ENCODE measurements around the gene EHMT1. TPM values are rescaled to one million over a fixed set of nuclear protein-coding genes. Genes with fewer than 3 reads are reported as not detected.

Gene EHMT1
- total RNA-seq, 6 experiments from 2014 or later, result 41.0 to 116 (median 46.9) TPM

DNA sequence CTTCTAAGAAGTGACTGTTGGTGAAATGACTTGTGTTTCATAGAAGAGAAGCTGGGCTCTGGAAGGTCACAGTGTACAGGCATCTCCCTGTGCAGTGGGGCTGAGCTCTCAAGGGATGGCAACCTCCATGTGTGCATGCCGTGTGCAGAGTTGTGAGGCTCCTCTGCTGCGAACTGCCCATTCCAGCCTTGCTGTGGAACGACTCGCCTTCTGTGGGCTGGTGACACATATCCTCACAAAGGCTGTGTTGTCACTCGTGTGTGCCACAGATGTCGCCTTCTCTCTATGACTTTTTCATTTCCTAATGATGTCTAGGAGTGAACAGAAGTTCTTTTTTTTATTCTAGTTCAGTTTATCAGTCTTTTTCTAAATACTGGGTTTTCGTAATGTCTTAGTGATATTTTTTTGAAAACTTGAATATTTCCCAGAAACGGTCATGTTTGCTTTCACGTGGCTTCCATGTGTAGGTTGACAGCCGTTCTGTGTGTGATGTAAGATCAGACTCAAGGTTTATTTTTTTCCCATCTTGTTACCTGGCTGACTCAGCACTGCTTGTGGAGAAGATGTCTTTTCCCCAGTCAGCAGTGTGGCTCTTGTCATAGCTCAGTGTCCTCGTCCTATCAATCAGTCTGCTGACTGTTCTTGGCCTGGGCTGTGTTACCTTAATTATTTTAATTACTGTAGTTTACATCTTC lies 201.5 kb downstream of the EHMT1 start:
- no peak for DNase-seq
- peaks cover 55% of the 10 kb centered on the region for H3K36me3 Mint-ChIP-seq (ENCODE audit: low read depth)
- H3K27me3 Mint-ChIP-seq (ENCODE audit: insufficient read depth), result peaks cover 3% of the 10 kb centered on the region; the same call in 1 of the 2 replicates
- no peaks in the 10 kb centered on the region for H3K4me1 Mint-ChIP-seq (ENCODE audit: low read depth)
- H3K9me3 Mint-ChIP-seq, result no peaks in the 10 kb centered on the region
- TF ChIP-seq, protein P1, sequence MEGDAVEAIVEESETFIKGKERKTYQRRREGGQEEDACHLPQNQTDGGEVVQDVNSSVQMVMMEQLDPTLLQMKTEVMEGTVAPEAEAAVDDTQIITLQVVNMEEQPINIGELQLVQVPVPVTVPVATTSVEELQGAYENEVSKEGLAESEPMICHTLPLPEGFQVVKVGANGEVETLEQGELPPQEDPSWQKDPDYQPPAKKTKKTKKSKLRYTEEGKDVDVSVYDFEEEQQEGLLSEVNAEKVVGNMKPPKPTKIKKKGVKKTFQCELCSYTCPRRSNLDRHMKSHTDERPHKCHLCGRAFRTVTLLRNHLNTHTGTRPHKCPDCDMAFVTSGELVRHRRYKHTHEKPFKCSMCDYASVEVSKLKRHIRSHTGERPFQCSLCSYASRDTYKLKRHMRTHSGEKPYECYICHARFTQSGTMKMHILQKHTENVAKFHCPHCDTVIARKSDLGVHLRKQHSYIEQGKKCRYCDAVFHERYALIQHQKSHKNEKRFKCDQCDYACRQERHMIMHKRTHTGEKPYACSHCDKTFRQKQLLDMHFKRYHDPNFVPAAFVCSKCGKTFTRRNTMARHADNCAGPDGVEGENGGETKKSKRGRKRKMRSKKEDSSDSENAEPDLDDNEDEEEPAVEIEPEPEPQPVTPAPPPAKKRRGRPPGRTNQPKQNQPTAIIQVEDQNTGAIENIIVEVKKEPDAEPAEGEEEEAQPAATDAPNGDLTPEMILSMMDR (IDR thresholded peaks at IDR 0.05), result no peak
- H3K27ac Mint-ChIP-seq, result no peak overlapping the region
- no peak overlapping the region for H3K4me3 Mint-ChIP-seq

DNA sequence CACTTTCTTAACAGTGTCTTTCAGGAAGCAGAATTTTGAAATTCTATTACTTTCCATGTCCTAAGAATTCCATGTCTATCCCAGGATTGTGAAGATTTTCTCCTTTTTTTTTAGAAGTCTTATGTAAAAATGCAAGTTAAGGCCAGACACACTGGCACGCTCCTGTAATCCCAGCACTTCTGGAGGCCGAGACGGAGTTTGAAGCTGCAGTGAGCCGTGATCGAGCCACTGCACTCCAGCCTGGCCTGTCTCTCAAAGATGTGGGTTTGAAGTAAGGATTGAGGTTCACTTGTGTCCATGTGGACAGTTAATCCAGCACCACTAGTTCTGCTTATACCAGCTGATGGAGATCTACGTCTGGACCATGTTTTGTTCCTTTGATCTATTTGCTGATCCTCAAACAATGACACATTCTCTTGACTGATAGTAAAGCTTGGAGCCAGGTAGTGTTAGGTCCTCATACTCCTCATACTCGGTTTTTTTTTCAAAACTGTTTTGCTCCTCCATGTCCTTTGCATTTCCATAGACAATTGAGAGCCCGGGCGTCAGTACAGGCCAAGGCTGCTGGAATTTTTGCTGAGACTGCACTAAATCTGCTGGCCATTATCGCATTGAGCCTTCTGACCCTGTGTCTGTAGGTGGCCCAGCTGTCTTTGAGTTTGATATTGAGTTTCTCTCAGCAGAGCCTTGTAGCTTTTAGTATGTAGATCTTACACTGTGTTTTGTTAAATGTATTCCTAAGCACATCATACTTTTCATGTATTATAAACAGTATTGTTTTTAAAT lies 205.4 kb downstream of the EHMT1 start:
- TF ChIP-seq, protein P1 (IDR thresholded peaks at IDR 0.05), result no peak
- peaks cover 4% of the 10 kb centered on the region; the same call in 1 of the 2 replicates for H3K27me3 Mint-ChIP-seq (ENCODE audit: insufficient read depth)
- no peak overlapping the region for H3K4me3 Mint-ChIP-seq
- no peaks in the 10 kb centered on the region for H3K4me1 Mint-ChIP-seq (ENCODE audit: low read depth)
- no peak overlapping the region for H3K27ac Mint-ChIP-seq
- peaks cover 8% of the 10 kb centered on the region for H3K9me3 Mint-ChIP-seq
- peaks cover 56% of the 10 kb centered on the region for H3K36me3 Mint-ChIP-seq (ENCODE audit: low read depth)
- DNase-seq, result no peak

DNA sequence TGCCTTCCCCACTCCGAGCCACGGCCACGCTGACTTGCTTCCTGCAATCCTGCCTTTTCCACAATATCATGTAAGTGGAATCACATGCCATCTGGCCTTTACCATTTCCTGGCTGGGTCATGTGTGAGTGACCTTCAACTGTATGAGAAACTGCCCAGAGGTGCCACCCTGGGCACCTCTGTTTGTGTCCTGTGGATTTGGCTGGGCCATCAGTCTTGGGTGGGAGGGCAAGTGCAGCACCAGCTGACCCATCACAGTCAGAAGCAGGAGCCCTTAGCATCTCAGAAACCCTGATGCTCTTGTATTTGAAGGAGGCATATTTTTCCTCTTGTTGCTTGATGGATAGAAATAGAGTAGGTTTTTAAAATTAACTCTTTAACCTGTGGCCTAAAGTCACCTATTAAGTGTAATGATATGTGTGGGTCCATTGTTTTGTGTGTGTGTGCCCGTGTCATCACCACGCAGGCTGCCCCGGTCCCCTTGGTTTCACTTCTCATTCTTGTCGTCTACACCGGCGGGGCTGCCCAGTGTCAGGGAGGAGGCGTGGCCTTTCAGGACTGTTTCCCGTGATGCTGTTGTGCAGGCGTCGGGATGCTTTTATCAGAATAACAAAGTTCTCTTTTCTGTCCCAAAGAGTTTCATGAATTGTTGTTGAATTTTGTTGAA lies 206.7 kb downstream of the EHMT1 start:
- Mint-ChIP-seq H3K4me3 (no peak overlapping the region), H3K4me1 (ENCODE audit: low read depth) (no peaks in the 10 kb centered on the region), H3K36me3 (ENCODE audit: low read depth) (peaks cover 58% of the 10 kb centered on the region), H3K9me3 (peaks cover 8% of the 10 kb centered on the region), H3K27ac (no peak overlapping the region), H3K27me3 (ENCODE audit: insufficient read depth) (peaks cover 2% of the 10 kb centered on the region; the same call in 1 of the 2 replicates)
- no peak for DNase-seq
- TF ChIP-seq, protein P1 (IDR thresholded peaks at IDR 0.05), result no peak

DNA sequence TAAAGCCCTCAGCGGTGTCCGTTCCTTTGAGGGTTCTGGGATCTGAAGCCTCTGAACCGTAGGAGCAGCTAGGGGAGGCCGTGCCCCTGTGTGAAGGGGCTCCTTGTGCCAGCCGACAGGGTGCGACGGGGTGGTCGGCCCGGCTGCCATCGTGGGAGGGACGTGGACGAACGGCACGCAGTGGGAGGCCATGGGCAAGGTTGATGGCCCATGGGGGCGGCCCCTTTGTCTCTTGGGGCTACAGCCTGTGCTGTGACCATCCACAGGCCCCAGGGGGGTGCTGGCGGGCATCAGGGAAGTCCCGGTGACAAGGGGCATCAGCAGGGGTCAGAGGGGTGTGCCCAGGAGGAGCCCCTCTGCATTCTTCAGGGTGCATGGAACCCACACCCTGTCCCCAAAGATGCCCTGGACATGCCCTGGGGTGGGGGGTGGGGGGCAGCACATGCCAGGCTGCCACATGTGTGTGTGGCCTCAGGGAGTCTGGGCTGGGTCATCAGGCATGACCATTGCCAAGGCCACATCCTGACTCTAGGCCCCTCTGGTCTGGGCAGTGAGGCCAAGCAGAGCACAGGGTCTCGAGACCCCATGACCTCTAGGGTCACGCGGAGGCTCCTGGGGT lies 209.2 kb downstream of the EHMT1 start:
- TF ChIP-seq, protein P1 (IDR thresholded peaks at IDR 0.05), result no peak
- no peaks in the 10 kb centered on the region for H3K4me1 Mint-ChIP-seq (ENCODE audit: low read depth)
- H3K9me3 Mint-ChIP-seq, result peaks cover 8% of the 10 kb centered on the region
- H3K27me3 Mint-ChIP-seq (ENCODE audit: insufficient read depth), result peaks cover 2% of the 10 kb centered on the region; the same call in 1 of the 2 replicates
- no peak overlapping the region for H3K4me3 Mint-ChIP-seq
- DNase-seq, result no peak
- H3K36me3 Mint-ChIP-seq (ENCODE audit: low read depth), result peaks cover 55% of the 10 kb centered on the region
- H3K27ac Mint-ChIP-seq, result no peak overlapping the region

DNA sequence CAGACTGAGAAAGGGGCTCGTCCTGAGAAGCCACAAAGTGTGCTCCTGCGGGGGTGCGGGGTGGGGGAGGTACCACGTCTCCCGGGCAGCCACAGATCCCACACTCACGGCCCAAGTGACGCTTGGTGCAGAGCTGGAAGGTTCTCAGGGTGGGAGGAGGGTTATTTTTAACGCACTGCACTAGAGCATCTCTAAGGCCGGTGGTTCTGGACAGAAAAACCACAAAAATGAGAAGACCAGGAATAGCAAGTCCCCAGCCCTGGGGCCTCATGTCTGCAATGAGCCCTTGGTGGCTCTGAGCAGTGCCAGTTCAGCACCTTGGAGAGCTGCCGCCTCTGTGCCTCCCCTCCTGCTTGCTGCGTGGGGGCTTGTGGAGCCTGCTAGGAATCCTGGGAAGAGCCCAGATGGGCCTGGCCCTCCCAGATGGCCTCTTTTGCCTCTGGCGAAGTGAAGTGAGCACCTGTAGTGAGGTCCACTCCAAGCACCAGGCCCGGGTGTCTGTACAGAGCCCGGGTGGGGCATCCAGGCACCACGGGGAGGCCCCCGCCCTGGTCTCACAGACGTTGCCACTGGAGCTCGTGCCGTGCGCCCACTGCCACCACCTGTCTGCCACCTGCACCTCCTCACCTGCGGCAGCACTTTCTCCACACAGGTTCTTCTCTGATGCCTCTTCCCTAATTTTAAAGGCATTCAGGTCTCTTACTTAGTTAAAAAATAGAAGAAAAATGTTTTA lies 209.9 kb downstream of the EHMT1 start:
- H3K9me3 Mint-ChIP-seq, result peaks cover 8% of the 10 kb centered on the region
- H3K27ac Mint-ChIP-seq, result no peak overlapping the region
- H3K27me3 Mint-ChIP-seq (ENCODE audit: insufficient read depth), result peaks cover 2% of the 10 kb centered on the region; the same call in 1 of the 2 replicates
- peaks cover 57% of the 10 kb centered on the region for H3K36me3 Mint-ChIP-seq (ENCODE audit: low read depth)
- H3K4me1 Mint-ChIP-seq (ENCODE audit: low read depth), result no peaks in the 10 kb centered on the region
- TF ChIP-seq, protein P1 (IDR thresholded peaks at IDR 0.05), result no peak
- no peak overlapping the region for H3K4me3 Mint-ChIP-seq
- DNase-seq, result no peak

Data from HFFc6 (cell line).